ENCODE measurements around the gene ANO4. TPM values are rescaled to one million over a fixed set of nuclear protein-coding genes. Genes with fewer than 3 reads are reported as not detected.
"Not testable (repeated sequence)": the region's sequence is repeated elsewhere in the genome, so short reads cannot be mapped to it uniquely, and the experiment has no call there.

The ANO4 gene
- total RNA-seq, 3 donors from 2014 or later: 0.33 to 1.0 (median 0.80) TPM

- TF ChIP-seq POLR2A (IDR thresholded peaks at IDR 0.05) (no peak), CTCF (IDR thresholded peaks at IDR 0.05) (no peak), POLR2AphosphoS5 (IDR thresholded peaks at IDR 0.05) (no peak)
- Histone ChIP-seq H3K4me3 (no peak overlapping the region), H3K9me3 (peaks cover 4 to 5% of the 10 kb centered on the region in 2 donors), H3K27ac (no peak overlapping the region), H3K36me3 (no peaks in the 10 kb centered on the region), H3K27me3 (no peaks in the 10 kb centered on the region), H3K4me1 (no peaks in the 10 kb centered on the region)
- no peak for DNase-seq (ENCODE audit: low spot score in 2 of 2)
- intact Hi-C loops (cut with DNase I; ENCODE audit: low total_unique reads): no loop called here
These were observed 320.8 kb downstream of the ANO4 start for GRCh38 chr12:101115326-101115725.

- intact Hi-C loops (cut with DNase I; ENCODE audit: low total_unique reads): no loop called here
- Histone ChIP-seq H3K4me3 (no peak overlapping the region), H3K4me1 (no peaks in the 10 kb centered on the region), H3K27ac (no peak overlapping the region), H3K9me3 (peaks cover 5 to 9% of the 10 kb centered on the region in 2 donors), H3K27me3 (no peaks in the 10 kb centered on the region), H3K36me3 (no peaks in the 10 kb centered on the region)
- TF ChIP-seq POLR2AphosphoS5 (IDR thresholded peaks at IDR 0.05): no peak
- no peak for TF ChIP-seq POLR2A (IDR thresholded peaks at IDR 0.05)
- no peak for TF ChIP-seq CTCF (IDR thresholded peaks at IDR 0.05)
- no peak for DNase-seq (ENCODE audit: low spot score in 2 of 2)
These were observed 322.3 kb downstream of the ANO4 start for GRCh38 chr12:101116911-101117310.

GRCh38 chr12:101117842-101118241 is 323.3 kb downstream of the ANO4 start:
- Histone ChIP-seq H3K9me3 (peaks cover 5 to 9% of the 10 kb centered on the region in 2 donors), H3K4me3 (no peak overlapping the region), H3K27me3 (no peaks in the 10 kb centered on the region), H3K4me1 (no peaks in the 10 kb centered on the region), H3K27ac (no peak overlapping the region), H3K36me3 (no peaks in the 10 kb centered on the region)
- TF ChIP-seq POLR2A (IDR thresholded peaks at IDR 0.05) (no peak), POLR2AphosphoS5 (IDR thresholded peaks at IDR 0.05) (no peak), CTCF (IDR thresholded peaks at IDR 0.05) (no peak)
- DNase-seq (ENCODE audit: low spot score in 2 of 2): no peak
- intact Hi-C loops (cut with DNase I; ENCODE audit: low total_unique reads): no loop called here

- intact Hi-C loops (cut with DNase I; ENCODE audit: low total_unique reads): no loop called here
- DNase-seq (ENCODE audit: low spot score in 2 of 2): no peak
- no peaks in the 10 kb centered on the region for H3K9me3 ChIP-seq
- H3K4me1 ChIP-seq: no peaks in the 10 kb centered on the region
- no peak for TF ChIP-seq CTCF (IDR thresholded peaks at IDR 0.05)
- TF ChIP-seq POLR2A (IDR thresholded peaks at IDR 0.05): no peak
- no peak for TF ChIP-seq POLR2AphosphoS5 (IDR thresholded peaks at IDR 0.05)
- no peak overlapping the region for H3K4me3 ChIP-seq
- H3K27ac ChIP-seq: no peak overlapping the region
- H3K27me3 ChIP-seq: no peaks in the 10 kb centered on the region
- no peaks in the 10 kb centered on the region for H3K36me3 ChIP-seq
These were observed 333.1 kb downstream of the ANO4 start for GRCh38 chr12:101127521-101128219.

- H3K9me3 ChIP-seq; DNase-seq (ENCODE audit: low spot score in 2 of 2); H3K4me3 ChIP-seq; H3K36me3 ChIP-seq; intact Hi-C loops (cut with DNase I; ENCODE audit: low total_unique reads); H3K27ac ChIP-seq; H3K4me1 ChIP-seq; H3K27me3 ChIP-seq: not testable (repeated sequence)
These were observed 351.3 kb downstream of the ANO4 start for GRCh38 chr12:101145777-101146431.
